NB4 (cell line): ENCODE results near the gene PACRGL.
"Not testable (repeated sequence)": the region's sequence is repeated elsewhere in the genome, so short reads cannot be mapped to it uniquely, and the experiment has no call there.

Experiments used
- DNase-seq: peaks from one replicate; pipeline ENCODE4 v3.0.0; 2010; ENCODE audit warnings: low read depth
- H3K4me3 ChIP-seq: one replicate; pipeline ENCODE4 v1.5.1; 2011; ENCODE audit warnings: mild to moderate bottlenecking, low read depth, low read length, moderate library complexity
- MYC ChIP-seq: IDR thresholded peaks from 2 replicates; pipeline ENCODE4 v1.6.1; 2011; ENCODE audit warnings: low read depth, low read length
- POLR2A ChIP-seq: IDR thresholded peaks from 2 replicates; pipeline ENCODE4 v1.6.1; 2011; ENCODE audit warnings: mild to moderate bottlenecking; ENCODE audit not compliant: insufficient read length; ENCODE audit errors: extremely low read depth
- TF ChIP-seq, protein P1 (sequence below): IDR thresholded peaks from one replicate; pipeline ENCODE4 v1.5.1; 2012; ENCODE audit warnings: low read depth, low read length
- TF ChIP-seq, protein P2 (sequence below): IDR thresholded peaks from 2 replicates; pipeline ENCODE4 v1.6.1; 2011; ENCODE audit warnings: low read depth, low read length

PACRGL gene

DNA sequence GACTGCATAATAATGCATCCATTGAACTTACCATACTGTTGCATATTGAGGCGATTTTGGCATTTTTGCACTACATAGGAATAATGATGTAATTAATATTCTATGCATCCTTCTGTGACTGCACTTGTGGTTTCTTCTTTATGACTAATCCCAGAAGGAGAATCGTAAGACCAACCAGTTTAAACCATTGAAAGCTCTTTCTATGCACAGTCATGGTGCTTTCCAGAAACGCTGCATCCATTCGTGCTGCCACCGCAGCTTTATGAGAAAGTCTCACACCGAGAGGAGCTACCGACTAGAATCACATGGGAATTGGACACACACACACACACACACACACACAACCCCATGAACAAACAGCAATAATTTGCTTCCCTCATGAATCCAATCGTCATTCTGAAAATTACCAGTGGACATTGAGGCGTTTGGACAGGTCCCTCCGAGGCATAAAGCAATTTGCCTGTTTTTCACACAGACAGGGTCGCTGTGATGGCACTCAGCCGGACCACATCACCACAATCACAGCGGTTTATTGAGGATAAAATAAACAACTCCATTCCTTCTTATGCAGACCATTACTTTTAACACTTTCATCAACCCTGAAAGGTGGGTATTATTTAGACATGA, 64.2 kb downstream of the PACRGL start:
- TF ChIP-seq POLR2A (no peak), MYC (no peak)
- TF ChIP-seq, protein P1, sequence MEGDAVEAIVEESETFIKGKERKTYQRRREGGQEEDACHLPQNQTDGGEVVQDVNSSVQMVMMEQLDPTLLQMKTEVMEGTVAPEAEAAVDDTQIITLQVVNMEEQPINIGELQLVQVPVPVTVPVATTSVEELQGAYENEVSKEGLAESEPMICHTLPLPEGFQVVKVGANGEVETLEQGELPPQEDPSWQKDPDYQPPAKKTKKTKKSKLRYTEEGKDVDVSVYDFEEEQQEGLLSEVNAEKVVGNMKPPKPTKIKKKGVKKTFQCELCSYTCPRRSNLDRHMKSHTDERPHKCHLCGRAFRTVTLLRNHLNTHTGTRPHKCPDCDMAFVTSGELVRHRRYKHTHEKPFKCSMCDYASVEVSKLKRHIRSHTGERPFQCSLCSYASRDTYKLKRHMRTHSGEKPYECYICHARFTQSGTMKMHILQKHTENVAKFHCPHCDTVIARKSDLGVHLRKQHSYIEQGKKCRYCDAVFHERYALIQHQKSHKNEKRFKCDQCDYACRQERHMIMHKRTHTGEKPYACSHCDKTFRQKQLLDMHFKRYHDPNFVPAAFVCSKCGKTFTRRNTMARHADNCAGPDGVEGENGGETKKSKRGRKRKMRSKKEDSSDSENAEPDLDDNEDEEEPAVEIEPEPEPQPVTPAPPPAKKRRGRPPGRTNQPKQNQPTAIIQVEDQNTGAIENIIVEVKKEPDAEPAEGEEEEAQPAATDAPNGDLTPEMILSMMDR, result no peak
- TF ChIP-seq, protein P2, sequence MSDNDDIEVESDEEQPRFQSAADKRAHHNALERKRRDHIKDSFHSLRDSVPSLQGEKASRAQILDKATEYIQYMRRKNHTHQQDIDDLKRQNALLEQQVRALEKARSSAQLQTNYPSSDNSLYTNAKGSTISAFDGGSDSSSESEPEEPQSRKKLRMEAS, result no peak
- H3K4me3 ChIP-seq, result no peak overlapping the region
- no peak for DNase-seq

DNA sequence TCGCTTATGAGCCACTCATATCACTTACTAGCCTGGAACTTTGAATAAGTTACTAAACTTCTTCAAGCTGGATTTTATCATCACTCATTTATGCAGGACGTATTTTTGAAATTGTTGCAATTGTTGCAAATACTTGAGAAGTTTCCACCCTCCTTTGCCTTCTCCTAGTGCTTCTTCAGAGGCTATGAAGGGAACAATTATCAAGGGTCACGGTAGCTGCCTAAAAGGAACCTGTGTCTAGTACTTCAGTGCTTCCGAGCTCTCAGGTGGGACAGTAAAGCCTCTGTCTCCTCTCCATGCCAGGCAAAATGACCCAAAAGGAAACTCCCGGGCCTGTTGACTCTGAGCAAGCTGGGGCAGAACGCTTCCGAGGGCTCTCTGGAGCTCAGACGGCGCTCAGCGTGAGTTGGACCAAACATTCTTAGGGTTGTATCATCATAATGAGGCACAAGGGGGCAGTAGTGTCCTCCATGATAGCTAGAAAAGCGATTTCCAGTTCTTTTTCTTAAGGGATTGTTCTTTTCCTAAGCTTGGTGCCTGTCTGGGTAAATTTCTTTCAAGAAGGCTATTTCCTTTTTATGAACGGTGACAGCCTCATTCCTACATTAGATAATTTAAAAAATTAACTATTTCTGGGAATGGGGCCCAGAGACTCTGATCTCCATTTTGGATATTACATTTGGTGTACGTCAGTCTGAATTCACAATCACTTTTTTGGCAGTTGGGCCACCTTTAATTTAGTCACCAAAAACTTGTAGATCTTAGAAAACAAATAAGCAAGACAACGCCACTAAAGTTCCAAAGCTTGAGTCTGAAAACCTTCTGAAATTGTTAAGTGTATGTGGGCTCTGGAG, 73.1 kb downstream of the PACRGL start:
- TF ChIP-seq, protein P2, result no peak
- TF ChIP-seq, protein P1, result peak; percentile 66

DNA sequence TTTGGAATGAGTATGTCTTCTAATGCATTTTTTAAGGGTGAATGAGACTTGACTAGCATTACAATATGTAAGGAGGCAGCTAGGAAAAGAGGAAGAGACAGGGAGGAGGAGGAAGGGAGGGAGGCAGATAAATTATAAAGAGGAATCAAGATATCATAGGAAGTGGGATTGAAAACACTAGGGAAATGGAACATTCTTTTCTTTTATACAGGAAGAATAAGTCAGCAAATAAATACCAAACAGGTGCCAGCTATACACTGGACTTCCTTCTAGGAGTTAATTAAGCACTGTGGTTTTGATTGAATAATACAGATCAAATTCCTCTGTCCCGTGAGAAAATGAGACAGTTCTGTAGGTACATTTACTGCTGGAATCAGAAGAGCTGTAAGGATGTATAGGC, 78.6 kb downstream of the PACRGL start:
- TF ChIP-seq, protein P2, result no peak
- H3K4me3 ChIP-seq, result no peak overlapping the region
- DNase-seq, result no peak

More for the DNA sequence above, 73.1 kb downstream of the PACRGL start:
- H3K4me3 ChIP-seq, result no peak overlapping the region
- peak; percentile 62 for DNase-seq

DNA sequence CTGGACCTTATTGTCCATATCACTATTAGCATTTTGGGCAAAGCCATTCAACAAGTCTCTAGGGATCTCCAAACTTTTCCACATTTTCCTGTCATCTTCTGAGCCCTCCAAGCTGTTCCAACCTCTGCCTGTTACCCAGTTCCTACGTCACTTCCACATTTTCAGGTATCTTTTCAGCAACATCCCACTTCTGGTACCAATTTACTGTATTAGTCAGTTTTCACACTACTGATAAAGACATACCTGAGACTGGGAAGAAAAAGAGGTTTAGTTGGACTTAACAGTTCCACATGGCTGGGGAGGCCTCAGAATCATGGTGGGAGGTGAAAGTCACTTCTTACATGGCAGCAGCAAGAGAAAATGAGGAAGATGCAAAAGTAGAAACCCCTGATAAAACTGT, 82.9 kb downstream of the PACRGL start:
- not testable (repeated sequence) for H3K4me3 ChIP-seq, DNase-seq

DNA sequence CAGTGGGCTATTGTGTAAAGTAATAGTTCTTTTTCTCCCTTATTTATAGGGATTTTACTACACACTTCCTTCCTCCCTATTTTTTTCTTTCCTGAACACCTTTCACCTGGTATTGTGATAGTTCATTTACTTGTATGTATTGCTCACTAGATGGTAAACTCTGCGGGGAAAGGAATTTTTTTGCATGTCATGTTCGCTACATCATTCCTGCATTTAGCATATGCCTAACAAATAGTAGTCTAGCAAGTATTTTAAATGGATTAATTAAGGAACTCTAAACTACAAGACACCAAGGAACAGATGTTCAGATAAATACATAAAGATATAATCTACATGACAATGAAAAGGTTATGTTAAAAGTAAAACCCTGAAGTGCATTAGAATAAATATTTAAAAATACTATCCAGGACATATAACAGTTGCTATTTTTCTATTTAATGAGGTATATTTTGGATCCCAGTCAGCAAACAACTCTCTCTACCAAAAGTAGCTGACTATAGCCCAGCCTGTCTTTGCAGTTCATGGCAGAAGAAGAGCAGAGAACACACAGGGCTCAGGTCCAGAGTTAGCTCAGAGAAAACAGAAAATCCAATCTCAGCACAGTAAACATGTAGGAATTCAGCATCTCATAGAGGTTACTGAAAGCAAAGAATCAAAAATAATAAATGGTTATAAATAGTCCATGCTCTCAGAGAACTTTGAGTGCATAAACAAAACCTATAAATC, 87.8 kb downstream of the PACRGL start:
- DNase-seq, result no peak
- H3K4me3 ChIP-seq, result no peak overlapping the region
- TF ChIP-seq, protein P2, result no peak
- TF ChIP-seq MYC (no peak), POLR2A (no peak)
- TF ChIP-seq, protein P1, result no peak
